H9 (cell line): ENCODE measurements around the gene USP4. TPM values are rescaled to one million over a fixed set of nuclear protein-coding genes. Genes with fewer than 3 reads are reported as not detected.

Source experiments
- DNase-seq: peaks from one replicate; pipeline ENCODE4 v3.0.0-alpha.2; 2017
- H2AFZ ChIP-seq: one replicate; pipeline ENCODE4 v1.6.1; 2013; ENCODE audit warnings: mild to moderate bottlenecking, low read length, control low read depth, moderate library complexity
- H2AK5ac ChIP-seq: 2 replicates; pipeline ENCODE4 v1.6.1; 2013; ENCODE audit warnings: low read length, control low read depth, mixed read lengths; ENCODE audit not compliant: insufficient read length
- H2BK120ac ChIP-seq: one replicate; pipeline ENCODE4 v1.6.1; 2013; ENCODE audit warnings: low read depth, mild to moderate bottlenecking, low read length, control low read depth, inconsistent platforms; ENCODE audit not compliant: poor library complexity, severe bottlenecking
- H2BK12ac ChIP-seq: 2 replicates; pipeline ENCODE4 v1.6.1; 2013; ENCODE audit warnings: low read length, control low read depth, mixed read lengths, low read depth; ENCODE audit not compliant: insufficient read length
- H2BK15ac ChIP-seq: 2 replicates; pipeline ENCODE4 v1.6.1; 2013; ENCODE audit warnings: low read depth, low read length, control low read depth
- H2BK20ac ChIP-seq: one replicate; pipeline ENCODE4 v1.6.1; 2013; ENCODE audit warnings: low read depth, mild to moderate bottlenecking, low read length, control low read depth, inconsistent platforms; ENCODE audit not compliant: poor library complexity, severe bottlenecking
- H2BK5ac ChIP-seq: 2 replicates; pipeline ENCODE4 v1.6.1; 2013; ENCODE audit warnings: low read length, control low read depth, mixed read lengths; ENCODE audit not compliant: insufficient read length
- H3K14ac ChIP-seq: 2 replicates; pipeline ENCODE4 v1.6.1; 2013; ENCODE audit warnings: low read length, control low read depth; ENCODE audit not compliant: insufficient read depth
- H3K18ac ChIP-seq: 2 replicates; pipeline ENCODE4 v1.6.1; 2013; ENCODE audit warnings: low read depth, mild to moderate bottlenecking, mixed read lengths, low read length, control low read depth; ENCODE audit not compliant: insufficient read length
- H3K23ac ChIP-seq: 2 replicates; pipeline ENCODE4 v1.6.1; 2013; ENCODE audit warnings: low read length, control low read depth, mixed read lengths, low read depth; ENCODE audit not compliant: insufficient read length
- H3K23me2 ChIP-seq: 2 replicates; pipeline ENCODE4 v1.6.1; 2013; ENCODE audit warnings: low read depth, mild to moderate bottlenecking, mixed read lengths, low read length, control low read depth; ENCODE audit not compliant: insufficient read length, poor library complexity, severe bottlenecking
- H3K27ac ChIP-seq: 2 replicates; pipeline ENCODE4 v1.5.1; 2013; ENCODE audit warnings: low read length, control low read depth, mixed read lengths, low read depth; ENCODE audit not compliant: insufficient read length
- H3K27me3 ChIP-seq: 2 replicates; pipeline ENCODE4 v1.6.1; 2013; ENCODE audit warnings: low read length, control low read depth, inconsistent platforms; ENCODE audit not compliant: insufficient read depth
- H3K4ac ChIP-seq: 2 replicates; pipeline ENCODE4 v1.6.1; 2013; ENCODE audit warnings: low read depth, mild to moderate bottlenecking, control low read depth, inconsistent platforms, low read length, moderate library complexity
- H3K4me1 ChIP-seq: 2 replicates; pipeline ENCODE4 v1.6.1; 2013; ENCODE audit warnings: low read length, control low read depth, inconsistent platforms; ENCODE audit not compliant: insufficient read depth
- H3K4me2 ChIP-seq: 2 replicates; pipeline ENCODE4 v1.6.1; 2013; ENCODE audit warnings: low read length, control low read depth, mixed read lengths; ENCODE audit not compliant: insufficient read length, insufficient read depth
- H3K56ac ChIP-seq: 2 replicates; pipeline ENCODE4 v1.6.1; 2013; ENCODE audit warnings: low read depth, mild to moderate bottlenecking, mixed read lengths, low read length, control low read depth; ENCODE audit not compliant: insufficient read length
- H3K79me1 ChIP-seq: 2 replicates; pipeline ENCODE4 v1.6.1; 2013; ENCODE audit warnings: low read depth, mild to moderate bottlenecking, moderate library complexity, low read length, control low read depth, inconsistent platforms; ENCODE audit not compliant: insufficient read depth, poor library complexity, severe bottlenecking
- H3K79me2 ChIP-seq: 2 replicates; pipeline ENCODE4 v1.6.1; 2013; ENCODE audit warnings: low read length, control low read depth, inconsistent platforms; ENCODE audit not compliant: insufficient read depth
- H3K9ac ChIP-seq: 2 replicates; pipeline ENCODE4 v1.6.1; 2013; ENCODE audit warnings: low read length, control low read depth, mixed read lengths; ENCODE audit not compliant: insufficient read length; ENCODE audit errors: extremely low read depth
- H3K9me3 ChIP-seq: one replicate; pipeline ENCODE4 v1.6.1; 2013; ENCODE audit warnings: low read depth, low read length, inconsistent platforms; ENCODE audit not compliant: control insufficient read depth
- H3T11ph ChIP-seq: one replicate; pipeline ENCODE4 v1.6.1; 2013; ENCODE audit warnings: mild to moderate bottlenecking, low read length, control low read depth, inconsistent platforms
- H4K20me1 ChIP-seq: one replicate; pipeline ENCODE4 v1.6.1; 2013; ENCODE audit not compliant: control insufficient read depth, insufficient read length, insufficient read depth
- H4K5ac ChIP-seq: 2 replicates; pipeline ENCODE4 v1.6.1; 2013; ENCODE audit warnings: low read depth, mild to moderate bottlenecking, mixed read lengths, low read length, control low read depth; ENCODE audit not compliant: insufficient read length
- H4K8ac ChIP-seq: replicated peaks from 2 replicates; pipeline ENCODE4 v1.6.1; 2013; ENCODE audit warnings: low read length, control low read depth, mixed read lengths, low read depth; ENCODE audit not compliant: insufficient read length
- H4K91ac ChIP-seq: 2 replicates; pipeline ENCODE4 v1.6.1; 2013; ENCODE audit warnings: low read depth, mild to moderate bottlenecking, moderate library complexity, mixed read lengths, low read length, control low read depth; ENCODE audit not compliant: insufficient read length
- H3K27ac Mint-ChIP-seq, 3 experiments: 2 replicates in 2 of 3; 3 replicates in 1 of 3; pipeline ENCODE4 v1.8.0; 2020 to 2021; ENCODE audit warnings: mixed read lengths in 3 of 3, mild to moderate bottlenecking in 1 of 3, moderate library complexity in 1 of 3
- H3K27me3 Mint-ChIP-seq: 2 replicates; pipeline ENCODE4 v1.8.0; 2021; ENCODE audit warnings: low read depth, mild to moderate bottlenecking, moderate library complexity, mixed read lengths
- H3K36me3 Mint-ChIP-seq, 3 experiments: 2 replicates in 2 of 3; 3 replicates in 1 of 3; pipeline ENCODE4 v1.8.0; 2020 to 2021; ENCODE audit warnings: low read depth in 3 of 3, mixed read lengths in 3 of 3; ENCODE audit not compliant: insufficient read depth in 1 of 3
- H3K4me1 Mint-ChIP-seq, 2 experiments: 2 replicates each; pipeline ENCODE4 v1.8.0; 2020; ENCODE audit warnings: mixed read lengths in 2 of 2
- H3K4me3 Mint-ChIP-seq, 2 experiments: 2 replicates in 1 of 2; 3 replicates in 1 of 2; pipeline ENCODE4 v1.8.0; 2020 to 2021; ENCODE audit warnings: mild to moderate bottlenecking in 2 of 2, mixed read lengths in 2 of 2, moderate library complexity in 1 of 2
- H3K9me3 Mint-ChIP-seq, 2 experiments: 2 replicates in 1 of 2; 3 replicates in 1 of 2; pipeline ENCODE4 v1.8.0; 2020; ENCODE audit warnings: mild to moderate bottlenecking in 2 of 2, mixed read lengths in 2 of 2, moderate library complexity in 1 of 2
- CTCF ChIP-seq: fragments of 200-600 bp; sonication (generic); conservative IDR thresholded peaks from 3 replicates; pipeline ENCODE4 v1.8.0; 2021; ENCODE audit warnings: antibody characterized with exemption, mild to moderate bottlenecking
- WGBS: extraction: QIAGEN DNeasy Blood & Tissue Kit; methylation state at CpG from one replicate; pipeline ENCODE4 v1.1.7; 2013; ENCODE audit warnings: missing lambda C conversion rate, low lambda C conversion rate, mixed read lengths; ENCODE audit not compliant: insufficient read length; ENCODE audit errors: extremely low coverage; 5-methylcytosine and 5-hydroxymethylcytosine counted together
- total RNA-seq: library from RNA; stranded (reverse); gene quantifications from 2 replicates; pipeline ENCODE4 v1.2.1, GENCODE V29; 2021

USP4 gene
- total RNA-seq, 1 experiment from 2014 or later = 36.1 TPM

GRCh38 chr3:49333091-49333490 is 6.8 kb downstream of the USP4 start:
- Histone ChIP-seq H3K79me2 (no peaks in the 10 kb centered on the region), H3T11ph (no peak overlapping the region), H2BK15ac (no peak overlapping the region), H2BK12ac (no peak overlapping the region), H2BK20ac (no peak overlapping the region), H4K91ac (no peak overlapping the region), H2AFZ (no peak overlapping the region), H3K23me2 (no peaks in the 10 kb centered on the region), H3K4ac (no peak overlapping the region), H3K18ac (no peak overlapping the region), H3K27ac (no peak overlapping the region), H4K8ac (no peak overlapping the region), H3K23ac (no peak overlapping the region), H3K14ac (no peak overlapping the region), H3K4me1 (no peaks in the 10 kb centered on the region), H2BK120ac (no peak overlapping the region), H2AK5ac (no peak overlapping the region), H3K4me2 (no peak overlapping the region), H3K56ac (no peak overlapping the region), H3K9me3 (no peaks in the 10 kb centered on the region), H3K79me1 (no peaks in the 10 kb centered on the region), H3K27me3 (no peaks in the 10 kb centered on the region), H4K5ac (no peak overlapping the region), H2BK5ac (no peak overlapping the region), H4K20me1 (no peaks in the 10 kb centered on the region), H3K9ac (no peak overlapping the region)
- Mint-ChIP-seq H3K4me3 (no peak overlapping the region), H3K4me1 (no peaks in the 10 kb centered on the region), H3K9me3 (no peaks in the 10 kb centered on the region; a peak in 1 of 5 replicates), H3K27me3 (no peaks in the 10 kb centered on the region), H3K36me3 (peaks cover 24 to 65% (median 46%) of the 10 kb centered on the region in 3 experiments; a peak in 6 of 7 replicates), H3K27ac (no peak overlapping the region; a peak in 1 of 7 replicates)
- no peak for DNase-seq
- TF ChIP-seq CTCF = no peak
- no CpG with 5 or more reads among the region's 3 CpGs for WGBS
